Skeletal muscle tissue (tissue), 4 donors: ENCODE measurements around the gene OR52J3. TPM values are rescaled to one million over a fixed set of nuclear protein-coding genes. Genes with fewer than 3 reads are reported as not detected.
"Not testable (repeated sequence)": the region's sequence is repeated elsewhere in the genome, so short reads cannot be mapped to it uniquely, and the experiment has no call there.

ENCODE experiments used
- H3K27ac ChIP-seq: one replicate; pipeline ENCODE4 v1.7.0; 2013; ENCODE audit warnings: mild to moderate bottlenecking, low read depth, low read length, inconsistent platforms
- H3K27me3 ChIP-seq, 3 donors: one replicate each; pipeline ENCODE4 v1.7.0; 2013; ENCODE audit warnings: low read length in 3 of 3; ENCODE audit not compliant: control insufficient read depth in 3 of 3, insufficient read depth in 3 of 3
- H3K36me3 ChIP-seq, 3 donors: one replicate each; pipeline ENCODE4 v1.7.0; 2013; ENCODE audit warnings: low read length in 3 of 3; ENCODE audit not compliant: control insufficient read depth in 3 of 3, insufficient read depth in 3 of 3
- H3K4me1 ChIP-seq, 3 donors: one replicate each; pipeline ENCODE4 v1.7.0; 2013; ENCODE audit warnings: low read length in 3 of 3, mild to moderate bottlenecking in 3 of 3; ENCODE audit not compliant: control insufficient read depth in 3 of 3, insufficient read depth in 3 of 3
- H3K4me3 ChIP-seq, 3 donors: one replicate each; pipeline ENCODE4 v1.7.0; 2013; ENCODE audit warnings: low read length in 3 of 3
- H3K9ac ChIP-seq, 3 donors: one replicate each; pipeline ENCODE4 v1.7.0; 2013; ENCODE audit warnings: low read length in 3 of 3, mild to moderate bottlenecking in 3 of 3, moderate library complexity in 2 of 3, low read depth in 1 of 3
- H3K9me3 ChIP-seq, 3 donors: one replicate each; pipeline ENCODE4 v1.7.0; 2013; ENCODE audit warnings: low read length in 3 of 3; ENCODE audit not compliant: control insufficient read depth in 3 of 3
- total RNA-seq: library from RNA; depleted of rRNA; stranded (reverse); fragments of >200 nt; gene quantifications from one replicate; pipeline ENCODE4 v1.2.3, GENCODE V29; 2014
- donor health status: Osteomylitis.

Gene OR52J3
- total RNA-seq, 1 donor from 2014 or later = not detected

GRCh38 chr11:5042091-5042490 is 4.2 kb upstream of the OR52J3 start:
- no peak overlapping the region for H3K4me3 ChIP-seq
- no peaks in the 10 kb centered on the region for H3K36me3 ChIP-seq
- H3K9ac ChIP-seq = no peak overlapping the region
- H3K27me3 ChIP-seq = no peaks in the 10 kb centered on the region
- no peaks in the 10 kb centered on the region for H3K9me3 ChIP-seq
- H3K27ac ChIP-seq = no peak overlapping the region
- H3K4me1 ChIP-seq = no peaks in the 10 kb centered on the region

DNA sequence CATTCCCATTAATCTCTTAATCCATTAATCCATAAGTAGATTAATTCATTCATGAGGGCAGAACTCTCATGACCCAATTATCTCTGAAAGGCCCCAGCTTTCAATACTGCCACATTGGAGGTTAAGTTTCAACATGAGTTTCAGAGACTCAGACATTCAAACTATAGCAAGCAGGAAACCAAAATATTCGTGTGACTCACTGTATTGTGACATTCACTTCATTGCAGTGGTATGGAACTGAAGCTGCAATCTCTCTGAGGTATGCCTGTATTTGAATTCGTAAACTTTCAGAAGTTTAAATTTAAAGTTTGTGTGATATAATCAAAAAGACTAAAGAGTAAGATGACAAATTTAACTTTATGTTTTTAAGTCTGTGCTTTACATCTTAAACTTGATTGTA is 2.9 kb upstream of the OR52J3 start:
- Histone ChIP-seq H3K4me3 (no peak overlapping the region), H3K9ac (no peak overlapping the region), H3K36me3 (no peaks in the 10 kb centered on the region), H3K9me3 (no peaks in the 10 kb centered on the region), H3K27ac (no peak overlapping the region), H3K27me3 (no peaks in the 10 kb centered on the region), H3K4me1 (no peaks in the 10 kb centered on the region)

DNA sequence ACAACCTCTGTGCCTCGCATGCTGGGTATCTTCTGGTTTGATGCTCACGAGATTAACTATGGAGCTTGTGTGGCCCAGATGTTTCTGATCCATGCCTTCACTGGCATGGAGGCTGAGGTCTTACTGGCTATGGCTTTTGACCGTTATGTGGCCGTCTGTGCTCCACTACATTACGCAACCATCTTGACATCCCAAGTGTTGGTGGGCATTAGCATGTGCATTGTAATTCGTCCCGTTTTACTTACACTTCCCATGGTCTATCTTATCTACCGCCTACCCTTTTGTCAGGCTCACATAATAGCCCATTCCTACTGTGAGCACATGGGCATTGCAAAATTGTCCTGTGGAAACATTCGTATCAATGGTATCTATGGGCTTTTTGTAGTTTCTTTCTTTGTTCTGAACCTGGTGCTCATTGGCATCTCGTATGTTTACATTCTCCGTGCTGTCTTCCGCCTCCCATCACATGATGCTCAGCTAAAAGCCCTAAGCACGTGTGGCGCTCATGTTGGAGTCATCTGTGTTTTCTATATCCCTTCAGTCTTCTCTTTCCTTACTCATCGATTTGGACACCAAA is 516 bp downstream of the OR52J3 start:
- H3K4me3 ChIP-seq = no peak overlapping the region
- no peaks in the 10 kb centered on the region for H3K4me1 ChIP-seq
- H3K36me3 ChIP-seq = no peaks in the 10 kb centered on the region
- H3K27me3 ChIP-seq = no peaks in the 10 kb centered on the region
- H3K9me3 ChIP-seq = no peaks in the 10 kb centered on the region
- H3K27ac ChIP-seq = no peak overlapping the region
- H3K9ac ChIP-seq = no peak overlapping the region

DNA sequence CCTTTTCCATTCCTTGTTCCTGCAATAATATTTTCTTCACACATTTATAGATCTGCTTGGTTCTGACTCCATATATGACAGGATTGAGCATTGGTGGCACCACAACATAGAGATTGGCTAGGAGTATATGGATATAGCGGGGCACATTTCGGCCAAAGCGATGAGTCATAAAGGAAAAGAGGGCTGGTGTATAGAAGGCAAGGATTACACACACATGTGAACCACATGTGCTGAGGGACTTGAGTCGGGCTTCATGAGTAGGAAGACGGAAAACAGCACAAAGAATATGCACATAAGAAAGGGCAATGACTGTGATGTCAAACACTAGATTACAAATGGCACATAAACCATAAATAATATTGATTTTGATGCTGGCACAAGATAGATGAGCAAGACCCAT is 12.4 kb downstream of the OR52J3 start:
- H3K36me3 ChIP-seq, H3K4me3 ChIP-seq, H3K27ac ChIP-seq, H3K9me3 ChIP-seq, H3K27me3 ChIP-seq, H3K4me1 ChIP-seq, H3K9ac ChIP-seq: not testable (repeated sequence)

DNA sequence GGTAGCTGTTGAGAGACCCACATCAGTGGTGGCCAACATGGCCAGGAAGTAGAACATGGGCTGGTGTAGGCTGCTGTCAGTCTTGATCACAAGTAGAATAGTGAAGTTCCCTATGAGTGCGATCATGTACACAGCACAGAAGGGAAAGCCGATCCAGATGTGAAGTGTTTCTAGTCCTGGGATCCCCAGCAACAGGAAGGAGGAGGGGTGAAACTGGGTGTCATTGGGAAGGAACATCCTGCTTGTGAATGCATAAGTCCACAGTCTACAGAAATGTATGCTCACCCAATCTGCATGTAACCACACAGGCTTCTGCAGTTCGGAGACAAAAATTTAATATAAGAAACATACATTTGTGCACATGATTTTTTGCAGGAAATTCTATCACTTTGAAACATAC is 13.1 kb downstream of the OR52J3 start, which contains the start of gene OR52E2:
TSS of gene OR52E2 (minus strand) at position 237 of the 400 bp plus-strand sequence. CDS start at position 237, 0 bp downstream.
- Histone ChIP-seq H3K9me3 (no peaks in the 10 kb centered on the region), H3K27me3 (no peaks in the 10 kb centered on the region), H3K9ac (no peak within 1 kb of the TSS), H3K27ac (no peak within 1 kb of the TSS), H3K4me3 (no peak within 1 kb of the TSS), H3K4me1 (no peaks in the 10 kb centered on the region), H3K36me3 (no peaks in the 10 kb centered on the region)

GRCh38 chr11:5065027-5065426 is 18.7 kb downstream of the OR52J3 start:
- Histone ChIP-seq H3K27me3 (no peaks in the 10 kb centered on the region), H3K4me1 (no peaks in the 10 kb centered on the region), H3K27ac (no peak overlapping the region), H3K9ac (no peak overlapping the region), H3K4me3 (no peak overlapping the region), H3K9me3 (no peaks in the 10 kb centered on the region), H3K36me3 (no peaks in the 10 kb centered on the region)

DNA sequence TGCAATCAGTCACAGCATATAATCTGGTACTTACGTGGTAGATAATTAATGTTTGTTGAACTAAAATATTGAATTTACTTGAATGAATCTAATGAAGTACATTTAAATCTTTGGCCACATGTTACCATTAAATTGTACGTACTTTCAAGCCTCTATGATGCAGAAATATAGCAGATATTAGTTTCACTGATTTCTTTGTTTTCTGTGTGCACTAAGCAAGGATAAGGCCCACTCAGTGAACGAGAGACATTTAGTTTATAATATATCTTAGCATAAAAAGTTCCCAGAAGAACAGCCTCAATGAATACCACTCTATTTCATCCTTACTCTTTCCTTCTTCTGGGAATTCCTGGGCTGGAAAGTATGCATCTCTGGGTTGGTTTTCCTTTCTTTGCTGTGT is 22.9 kb downstream of the OR52J3 start, which contains the start of gene OR52E1:
TSS of gene OR52E1 (plus strand) at position 301 of the 400 bp plus-strand sequence.
- Histone ChIP-seq H3K4me1 (no peaks in the 10 kb centered on the region), H3K27ac (no peak within 1 kb of the TSS), H3K9me3 (no peaks in the 10 kb centered on the region)

DNA sequence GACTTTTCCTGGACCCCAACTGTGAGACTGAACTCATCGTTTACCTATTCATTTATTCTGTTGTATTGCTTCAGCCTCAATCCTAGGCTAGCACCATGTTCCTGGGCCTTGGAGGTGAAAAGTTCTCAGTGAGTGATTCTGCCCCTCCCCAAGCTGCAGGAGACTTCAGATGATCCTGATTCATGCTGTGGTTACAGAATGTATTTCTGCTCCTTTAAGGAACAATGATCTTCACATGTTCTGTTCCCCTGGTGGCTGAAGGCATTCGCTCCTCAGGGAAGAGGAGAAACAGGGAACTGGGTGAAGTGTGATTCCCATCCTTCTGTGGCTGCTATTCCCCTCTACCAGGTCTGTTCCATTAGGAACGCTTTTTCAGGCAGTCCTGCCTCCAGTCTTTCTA is 25.5 kb downstream of the OR52J3 start:
- no peaks in the 10 kb centered on the region for H3K4me1 ChIP-seq
- no peak overlapping the region for H3K4me3 ChIP-seq
- no peak overlapping the region for H3K27ac ChIP-seq
- H3K36me3 ChIP-seq = no peaks in the 10 kb centered on the region
- H3K9me3 ChIP-seq = no peaks in the 10 kb centered on the region
- H3K27me3 ChIP-seq = no peaks in the 10 kb centered on the region
- H3K9ac ChIP-seq = no peak overlapping the region

More for the DNA sequence above, 22.9 kb downstream of the OR52J3 start, which contains the start of gene OR52E1:
- Histone ChIP-seq H3K9ac (no peak within 1 kb of the TSS), H3K36me3 (no peaks in the 10 kb centered on the region), H3K27me3 (no peaks in the 10 kb centered on the region), H3K4me3 (no peak within 1 kb of the TSS)

DNA sequence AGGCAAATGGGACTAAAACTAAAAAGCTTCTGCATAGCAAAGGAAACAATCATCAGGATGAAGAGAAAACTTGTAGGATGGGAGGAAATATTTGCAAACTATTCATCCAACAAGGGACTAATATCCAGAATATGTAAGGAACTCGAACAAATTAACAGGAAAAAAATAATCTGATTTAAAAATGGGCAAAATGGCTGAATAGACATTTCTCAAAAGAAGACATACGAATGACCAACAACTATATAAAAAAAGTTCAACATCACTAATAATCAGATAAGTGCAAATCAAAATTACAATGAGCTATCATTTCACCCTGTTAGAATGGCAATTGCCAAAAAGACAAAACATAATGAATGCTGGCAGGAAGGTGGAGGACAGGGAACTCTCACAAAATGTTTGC is 35.1 kb downstream of the OR52J3 start:
- no peaks in the 10 kb centered on the region for H3K4me1 ChIP-seq
- no peaks in the 10 kb centered on the region for H3K9me3 ChIP-seq
- no peaks in the 10 kb centered on the region for H3K27me3 ChIP-seq
- no peaks in the 10 kb centered on the region for H3K36me3 ChIP-seq
- no peak overlapping the region for H3K9ac ChIP-seq
- no peak overlapping the region for H3K4me3 ChIP-seq
- no peak overlapping the region for H3K27ac ChIP-seq

GRCh38 chr11:5083602-5084001 is 37.3 kb downstream of the OR52J3 start:
- no peaks in the 10 kb centered on the region for H3K4me1 ChIP-seq
- no peaks in the 10 kb centered on the region for H3K36me3 ChIP-seq
- H3K4me3 ChIP-seq = no peak overlapping the region
- H3K27me3 ChIP-seq = no peaks in the 10 kb centered on the region
- no peak overlapping the region for H3K27ac ChIP-seq
- no peaks in the 10 kb centered on the region for H3K9me3 ChIP-seq
- no peak overlapping the region for H3K9ac ChIP-seq
